GM19455 (cell line): ENCODE results near the gene DMAP1.

ENCODE experiments used
- ATAC-seq: cut with Tn5 transposase; IDR thresholded peaks from one replicate; pipeline ENCODE4 v1.9.1; 2021; ENCODE audit not compliant: unreplicated experiment

DMAP1 gene

DNA sequence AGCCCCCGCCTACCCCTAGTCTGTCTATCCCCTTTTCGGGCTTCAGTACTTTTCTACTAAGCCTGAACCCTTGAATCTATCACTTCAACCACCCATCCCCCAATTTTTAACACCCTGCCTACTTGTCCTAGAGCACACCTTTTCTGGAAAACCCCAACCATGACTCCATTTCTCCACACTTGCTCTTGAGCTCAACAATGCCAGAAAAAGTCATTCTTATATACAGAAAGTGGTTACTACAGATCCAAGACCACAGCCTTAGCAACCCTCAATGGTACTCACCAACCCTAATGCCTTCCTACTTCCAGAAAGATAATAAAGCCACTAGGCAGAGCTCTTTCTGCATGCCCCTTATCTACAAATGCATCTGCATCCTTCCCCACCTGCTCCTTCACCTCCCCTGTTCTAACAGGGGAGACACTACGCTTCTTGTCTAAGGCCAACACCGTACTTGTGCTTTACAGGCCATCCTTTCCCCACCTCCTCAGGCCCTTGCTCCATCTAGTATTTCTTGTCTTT, 41.2 kb downstream of the DMAP1 start:
- no peak for ATAC-seq

DNA sequence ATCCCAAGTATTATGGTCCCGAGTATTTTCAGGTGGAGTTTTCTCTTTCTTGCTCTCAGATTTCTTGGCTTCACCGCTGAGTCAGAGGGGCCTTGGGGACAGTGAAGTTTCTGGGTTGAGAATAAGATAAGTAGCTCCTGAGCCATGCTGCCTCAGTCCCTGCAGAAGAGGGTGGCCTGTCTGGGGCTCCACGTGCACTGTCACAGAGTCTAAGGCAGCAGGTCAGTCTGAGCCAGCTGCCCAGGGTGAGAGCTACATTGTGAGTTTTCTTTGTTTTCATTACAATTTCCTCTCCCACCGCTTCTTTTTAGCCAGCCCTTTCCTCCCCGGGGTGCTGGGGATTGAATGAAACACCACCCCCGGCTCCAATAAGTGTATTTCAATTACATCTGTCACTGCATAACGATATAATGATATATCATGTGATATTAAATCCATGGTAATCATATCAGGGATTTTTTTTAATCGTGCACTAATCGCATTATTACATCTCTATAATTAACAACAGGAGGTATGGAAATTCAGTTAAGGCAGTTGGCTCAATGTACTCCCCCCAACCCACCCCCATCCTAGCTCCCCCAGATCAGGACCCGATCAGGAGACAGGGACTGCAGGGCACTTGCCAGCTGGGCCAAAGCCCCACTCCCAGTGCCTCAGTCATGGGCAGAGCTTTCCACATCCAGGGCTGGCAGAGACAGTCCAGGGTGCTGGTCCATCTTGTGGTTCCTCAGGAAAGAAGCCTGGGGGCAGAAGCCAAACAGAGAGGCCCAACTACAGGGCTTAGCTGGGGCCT, 43.7 kb downstream of the DMAP1 start:
- ATAC-seq, result no peak

DNA sequence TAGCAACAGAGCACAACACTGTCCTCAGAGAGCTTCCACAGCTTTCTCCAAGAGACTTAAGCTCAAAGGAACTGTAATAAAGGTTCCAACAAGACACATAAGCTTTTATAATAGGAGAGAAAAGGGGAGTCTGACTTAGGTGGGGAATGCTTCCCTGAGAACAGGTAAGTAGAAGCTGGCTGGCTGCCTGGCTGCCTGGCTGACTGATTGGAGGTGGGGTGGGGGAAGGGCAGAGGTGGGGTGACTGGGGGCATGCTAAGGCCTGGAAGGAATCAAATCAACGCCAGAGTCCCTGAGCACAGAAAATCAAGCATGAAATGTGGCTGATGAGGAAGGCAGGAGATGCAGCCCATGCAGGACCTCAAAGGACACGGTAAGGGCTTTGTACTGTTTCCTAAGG, 45.8 kb downstream of the DMAP1 start:
- no peak for ATAC-seq

DNA sequence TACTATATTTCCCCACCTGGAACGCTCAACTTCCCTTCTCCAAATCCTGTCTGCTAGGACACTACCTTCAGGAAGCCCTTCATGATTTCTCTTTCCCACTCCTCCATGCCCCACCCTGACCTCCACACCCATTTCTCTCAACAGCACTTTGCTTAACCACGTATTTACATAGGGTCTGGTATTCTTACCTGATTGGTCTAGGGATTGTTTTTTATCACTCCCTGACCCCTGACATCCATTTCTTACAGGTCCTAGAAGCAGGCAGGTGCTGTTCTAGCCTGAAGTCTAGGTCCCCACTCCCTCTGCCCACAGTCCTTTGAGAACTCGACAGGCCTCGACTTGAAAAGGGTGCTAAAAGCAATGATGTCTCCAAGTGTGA, 47.5 kb downstream of the DMAP1 start:
- ATAC-seq, result no peak

DNA sequence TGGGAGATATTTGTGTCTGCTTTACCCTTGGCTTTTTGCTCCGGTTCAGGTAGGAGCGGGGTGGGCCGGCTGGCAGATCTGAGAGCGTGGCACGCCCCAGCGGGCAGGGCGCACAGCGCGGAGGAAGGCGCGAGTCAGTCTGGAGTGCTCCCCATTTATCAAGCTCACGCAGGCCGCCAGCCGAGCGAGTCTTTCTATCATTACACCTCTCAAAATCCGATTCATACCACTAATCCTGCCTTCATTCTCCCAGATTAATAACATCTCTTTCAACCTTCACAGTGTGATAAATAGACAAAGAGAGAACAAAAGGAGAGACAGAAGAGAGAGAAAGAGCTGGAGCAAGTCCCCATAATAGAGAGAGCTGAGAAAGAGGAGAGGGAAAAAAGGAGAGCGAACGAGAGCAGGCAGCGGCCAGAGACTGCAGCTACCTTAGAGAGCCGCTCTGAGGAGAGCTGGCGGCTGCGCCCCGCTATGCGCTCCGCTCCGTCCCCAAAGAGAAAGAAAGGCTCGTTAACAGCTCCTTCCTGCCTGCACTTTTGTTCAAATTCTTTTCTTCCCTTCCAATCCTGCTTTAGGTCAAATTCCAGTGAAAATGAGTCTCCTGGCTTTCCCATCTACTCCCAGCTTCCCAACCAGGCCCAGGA, 48.0 kb downstream of the DMAP1 start:
- no peak for ATAC-seq

DNA sequence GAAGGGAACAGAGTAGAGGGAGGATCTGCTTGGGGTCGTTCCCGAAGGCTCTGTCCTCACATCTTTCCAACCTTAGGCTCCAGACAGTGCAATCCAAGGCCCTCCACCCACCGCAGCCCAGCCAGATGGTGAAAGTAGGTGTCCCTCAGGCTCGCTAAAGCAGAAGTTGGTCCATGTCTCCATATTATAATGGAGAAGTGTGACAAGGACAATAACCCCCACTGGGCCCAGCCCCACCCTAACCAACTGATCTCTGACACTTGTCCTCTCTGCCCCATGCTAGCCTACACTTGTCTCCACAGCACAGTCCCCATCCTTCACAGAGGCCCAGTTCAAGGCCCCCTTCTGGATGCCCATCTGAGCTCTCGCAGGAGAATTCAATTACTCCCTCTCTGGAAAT, 48.7 kb downstream of the DMAP1 start:
- ATAC-seq, result no peak

DNA sequence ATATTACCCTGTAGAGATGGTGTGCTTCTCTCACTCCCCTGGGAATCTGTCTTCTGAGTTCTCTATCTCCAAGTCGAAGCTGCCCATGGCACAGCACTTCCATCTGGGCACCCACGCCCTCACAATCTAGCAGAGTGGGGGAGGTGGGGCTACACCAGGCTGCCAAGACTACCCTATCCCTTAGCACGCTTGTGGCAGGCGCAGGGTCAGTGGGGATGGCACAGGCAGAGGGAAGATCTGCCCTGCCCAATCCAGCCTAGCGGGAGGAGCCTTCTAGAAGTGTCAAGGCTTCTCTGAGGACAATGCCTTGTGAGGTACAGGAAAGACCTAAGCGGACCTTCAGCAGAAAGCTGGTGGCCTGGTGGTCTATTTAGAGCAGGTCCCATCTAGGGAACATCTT, 49.1 kb downstream of the DMAP1 start:
- ATAC-seq, result no peak

DNA sequence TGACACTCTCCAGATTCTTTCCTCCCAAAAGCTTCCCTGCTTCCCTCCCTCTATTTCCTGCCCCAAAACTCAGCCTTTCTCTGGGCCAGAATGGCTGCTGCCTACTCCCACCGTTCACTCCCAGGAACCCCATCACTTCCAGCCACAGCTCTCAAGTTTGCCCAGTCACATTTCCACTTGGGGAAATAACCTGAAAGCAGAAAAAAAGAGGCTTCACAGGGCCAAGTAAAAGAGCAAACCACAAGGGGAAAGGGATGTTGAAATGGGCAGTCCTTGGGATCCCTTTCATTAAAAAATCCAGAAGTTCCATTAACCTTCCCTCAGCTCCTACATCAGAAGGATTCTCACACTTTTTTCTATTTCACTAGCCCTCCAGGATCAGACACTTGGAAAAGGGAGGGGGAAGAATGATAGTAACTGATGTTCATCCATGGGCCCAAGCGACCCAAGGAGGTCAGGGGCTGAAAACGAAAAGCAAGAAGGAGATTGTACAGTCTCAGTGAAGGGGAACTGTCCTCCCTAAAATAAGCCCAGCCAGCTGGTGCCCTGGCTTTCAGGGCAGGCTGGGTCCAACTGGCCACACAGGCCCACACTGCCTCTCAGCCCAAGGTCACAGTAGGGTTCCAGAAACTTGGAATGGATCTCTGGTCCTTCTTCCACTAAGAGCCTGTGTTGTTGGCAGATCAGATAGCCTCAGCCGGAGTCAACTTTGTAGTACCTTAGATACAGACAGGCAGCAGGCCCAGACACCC, 49.7 kb downstream of the DMAP1 start:
- no peak for ATAC-seq

DNA sequence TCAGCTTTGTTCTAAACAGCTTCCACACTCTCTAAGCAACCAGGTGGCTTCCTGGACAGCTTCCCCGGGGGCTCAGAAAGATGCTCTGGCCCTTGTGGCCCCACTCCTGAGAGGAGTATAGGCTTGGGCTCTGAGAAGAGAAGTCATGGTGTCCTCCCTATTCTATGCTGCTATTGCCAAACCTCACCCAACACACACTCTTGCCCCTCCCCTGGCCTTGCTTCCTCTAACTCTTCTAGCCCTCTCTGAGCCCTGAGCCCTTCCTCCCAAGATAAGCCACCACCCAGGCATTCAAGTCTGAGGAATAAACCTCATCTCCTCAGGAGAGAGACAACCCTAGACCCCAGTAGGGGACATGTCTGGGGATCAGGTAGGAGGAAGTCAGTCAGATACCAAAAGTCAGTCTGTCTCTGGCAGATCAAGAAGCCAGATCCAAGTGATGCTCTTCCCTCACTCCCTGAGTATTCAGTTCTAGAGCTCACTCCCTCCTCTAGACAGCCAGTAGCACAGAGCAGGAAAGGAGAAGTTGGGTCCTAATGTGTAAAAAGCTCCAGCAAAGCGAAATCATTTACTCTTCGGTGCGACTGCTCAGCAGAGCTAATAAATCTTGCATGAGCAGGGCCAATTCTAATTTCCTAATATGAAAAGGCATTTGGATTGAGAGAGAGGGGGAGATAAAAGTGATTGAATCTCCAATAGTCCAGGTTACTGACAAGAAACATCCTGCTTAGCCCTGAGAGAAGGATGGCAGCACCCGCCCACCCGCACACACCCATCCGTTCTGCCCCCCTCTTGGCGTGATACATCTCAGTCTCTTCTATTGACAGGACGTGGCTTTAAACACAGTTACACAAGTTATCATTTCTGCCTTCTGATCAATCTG, 50.5 kb downstream of the DMAP1 start:
- ATAC-seq, result no peak

DNA sequence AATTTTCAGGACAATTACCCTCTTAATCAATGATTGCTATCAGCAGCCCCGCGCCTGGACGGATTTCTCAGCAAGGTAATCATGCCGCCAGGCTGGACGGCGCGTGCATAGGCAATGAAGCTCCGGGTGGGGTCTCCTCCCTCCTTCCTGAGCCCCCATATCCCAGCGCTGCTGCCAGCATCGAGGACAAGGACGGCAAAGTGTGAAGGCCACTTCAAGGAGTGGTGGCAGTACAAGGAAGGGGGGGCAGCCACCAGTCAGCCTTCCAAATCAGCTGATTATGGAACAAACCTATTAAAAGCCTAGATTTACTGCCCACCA, 51.1 kb downstream of the DMAP1 start:
- no peak for ATAC-seq

DNA sequence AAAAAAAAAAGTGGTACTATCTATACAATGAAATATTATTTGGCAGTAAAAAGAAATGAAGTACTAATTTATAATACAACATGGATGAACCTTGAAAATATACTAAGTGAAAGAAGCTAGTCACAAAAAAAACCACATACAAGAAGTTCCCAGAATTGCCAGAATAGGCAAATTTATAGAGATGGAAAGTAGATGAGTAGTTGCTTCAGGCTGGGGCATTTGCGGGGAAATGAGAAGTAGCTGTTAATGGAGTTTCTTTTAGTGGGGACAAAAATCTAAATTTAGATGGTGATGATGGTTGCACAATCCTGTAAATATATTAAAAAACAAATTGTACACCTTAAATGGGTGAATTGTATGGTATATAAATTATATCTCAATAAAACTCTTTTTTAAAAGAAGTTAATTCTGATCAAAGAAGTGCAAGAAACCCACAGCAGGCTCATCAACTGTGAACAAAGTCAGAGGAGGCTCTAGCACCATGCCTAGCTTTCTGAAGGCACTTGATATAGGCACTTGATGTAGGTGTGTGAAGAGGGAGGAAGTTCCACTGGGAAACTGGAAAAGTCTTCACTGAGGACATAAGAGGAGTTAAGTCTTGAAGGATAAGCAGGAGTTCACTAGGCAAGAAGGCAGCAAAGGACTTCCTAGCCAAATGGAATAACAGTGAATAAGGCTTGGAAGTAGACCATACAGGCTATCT, 52.5 kb downstream of the DMAP1 start:
- no peak for ATAC-seq

DNA sequence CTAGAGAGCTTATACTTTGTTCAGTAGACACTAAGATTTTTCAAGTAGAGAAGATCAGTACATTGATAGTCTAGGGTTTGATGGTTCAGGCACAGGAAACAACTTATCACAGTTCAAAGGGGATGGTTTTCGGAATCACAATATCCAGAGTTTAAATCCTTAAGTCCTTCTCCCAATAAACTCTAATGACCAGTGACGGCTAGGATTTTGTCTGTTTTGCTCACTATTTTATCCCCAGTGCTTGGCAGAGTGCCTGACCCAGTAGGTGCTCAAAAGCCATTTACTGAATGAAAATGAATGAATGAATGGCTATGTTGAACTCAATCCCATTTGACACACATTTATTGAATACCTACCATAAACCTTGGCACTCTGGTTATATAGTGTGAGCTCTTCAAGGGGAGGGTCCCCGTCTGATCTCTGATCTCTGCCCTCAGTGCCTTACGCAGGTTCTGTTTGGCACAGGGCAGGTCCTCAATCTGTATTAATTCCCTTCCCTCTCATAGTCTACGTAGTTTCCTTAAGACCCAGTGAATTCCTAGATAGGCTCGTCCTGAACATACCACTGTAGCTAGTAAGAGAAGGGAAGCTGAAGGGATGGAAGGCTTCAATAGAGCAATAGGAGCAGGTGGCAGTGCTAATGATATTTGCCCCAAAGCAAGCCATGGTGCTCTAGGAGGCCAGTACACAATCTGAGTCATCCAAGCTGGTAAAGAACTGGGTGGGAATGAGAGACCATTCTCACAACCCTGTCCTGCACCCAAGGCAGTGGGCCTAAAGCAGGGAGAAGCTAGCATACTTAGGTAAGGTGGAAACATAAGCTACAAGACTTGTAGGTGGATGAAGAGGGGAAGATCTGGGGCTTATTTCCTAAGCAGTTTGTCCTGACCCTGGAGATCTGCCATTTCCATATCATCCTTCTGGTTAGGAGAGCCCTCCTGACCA, 53.4 kb downstream of the DMAP1 start:
- no peak for ATAC-seq

DNA sequence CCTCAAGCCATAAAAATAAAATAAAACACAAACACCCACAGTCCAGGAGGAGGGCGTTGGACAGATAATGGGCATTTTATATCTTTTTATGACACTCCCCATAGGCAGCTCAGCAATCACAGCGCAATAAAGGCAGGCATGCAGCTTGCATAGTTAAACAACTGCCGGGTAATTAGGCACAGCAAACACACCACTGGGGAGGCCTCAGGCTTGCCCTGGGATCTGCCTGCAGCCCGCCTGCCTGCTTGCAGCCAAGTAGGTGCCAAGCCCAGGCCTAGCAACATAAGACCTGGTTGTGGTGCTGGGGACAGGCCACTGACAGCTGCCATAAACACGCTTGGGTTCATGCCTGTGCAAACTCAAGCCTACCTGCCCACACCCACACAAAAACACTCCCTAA, 54.2 kb downstream of the DMAP1 start:
- no peak for ATAC-seq

DNA sequence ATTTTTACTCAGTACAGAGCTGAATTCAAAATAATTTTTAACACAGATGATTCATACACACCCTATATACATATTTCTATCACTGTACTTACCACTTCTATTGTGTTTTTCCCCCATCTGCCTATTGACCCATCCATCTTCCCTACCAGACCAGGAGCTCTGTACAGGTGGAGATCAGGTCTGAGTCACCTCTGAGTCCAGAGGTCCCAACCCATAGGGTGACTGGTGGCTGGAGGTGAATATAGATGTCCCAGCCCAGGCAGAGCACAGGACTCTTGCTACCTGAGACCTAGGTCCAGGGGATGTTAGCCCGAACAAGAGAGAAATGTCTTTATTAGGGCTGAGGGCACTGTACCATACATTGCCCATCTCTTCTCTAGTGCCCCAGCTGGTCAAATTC, 54.8 kb downstream of the DMAP1 start:
- ATAC-seq, result no peak
